Body of pancreas (tissue), 4 donors: ENCODE results near the gene EDN1. TPM values are rescaled to one million over a fixed set of nuclear protein-coding genes. Genes with fewer than 3 reads are reported as not detected.
A peak's percentile ranks its signal among the peaks of the same experiment; 100 is the strongest.

Experiments used
- ATAC-seq: fragments of 150-250 bp; one replicate; pipeline ENCODE4 v1.9.1; 2016
- DNase-seq, 4 donors: peaks; one replicate each; pipeline ENCODE4 v3.0.0-alpha.2; 2019
- H3K27ac ChIP-seq, 4 donors: fragments of 200-600 bp; sonication (generic); 1 replicate in 3 of 4; 2 replicates in 1 of 4; pipeline versions ENCODE4 v1.5.1 to v1.6.1; 2016 to 2019; ENCODE audit warnings: mild to moderate bottlenecking in 1 of 4, mixed read lengths in 1 of 4, moderate library complexity in 1 of 4
- H3K27me3 ChIP-seq, 2 donors: fragments of 200-600 bp; sonication (generic); one replicate each; pipeline ENCODE4 v1.6.0; 2016; ENCODE audit warnings: mild to moderate bottlenecking in 1 of 2
- H3K36me3 ChIP-seq, 2 donors: fragments of 200-600 bp; sonication (generic); replicated peaks in 1 of 2; 2 replicates each; pipeline ENCODE4 v1.5.1; 2016; ENCODE audit warnings: low read depth in 2 of 2; ENCODE audit not compliant: insufficient read depth in 1 of 2
- H3K4me1 ChIP-seq: fragments of 200-600 bp; sonication (generic); one replicate; pipeline ENCODE4 v1.6.0; 2016
- H3K4me3 ChIP-seq, 2 donors: fragments of 200-600 bp; sonication (generic); 1 replicate in 1 of 2; 2 replicates in 1 of 2; pipeline ENCODE4 v1.5.1; 2016 to 2019
- H3K9me3 ChIP-seq, 3 donors: fragments of 200-600 bp; sonication (generic); 1 replicate in 2 of 3; 2 replicates in 1 of 3; pipeline ENCODE4 v1.5.1; 2016
- CTCF ChIP-seq, 7 experiments: fragments of 450-650 bp in 4 of 7; fragments of 200-600 bp in 3 of 7; sonication (generic) in 3 of 7; IDR thresholded peaks; one replicate each; pipeline ENCODE4 v1.5.1; 2016 to 2019; ENCODE audit warnings: antibody characterized with exemption in 7 of 7
- POLR2A ChIP-seq, 3 donors: fragments of 450-650 bp; IDR thresholded peaks; one replicate each; pipeline ENCODE4 v1.6.1; 2016; ENCODE audit warnings: antibody characterized with exemption in 3 of 3, mild to moderate bottlenecking in 2 of 3
- WGBS, 2 donors: methylation state at CpG; one replicate each; pipeline ENCODE4 v1.1.5; 2017; 5-methylcytosine and 5-hydroxymethylcytosine counted together
- intact Hi-C: fragments of 100-400 bp; cut with DNase I; formaldehyde crosslinking; loops from one replicate; pipeline ENCODE4 v1.15.1; 2023
- total RNA-seq, 2 donors: library from RNA; depleted of rRNA; stranded (reverse); fragments of >200 nt; gene quantifications; one replicate each; pipeline ENCODE4 v1.1.0, GENCODE V29; 2016

Gene EDN1
- total RNA-seq, result 10 to 100 TPM in 1 of 2 donors, under 1 TPM in 1; 0.66 to 19.7 TPM

DNA sequence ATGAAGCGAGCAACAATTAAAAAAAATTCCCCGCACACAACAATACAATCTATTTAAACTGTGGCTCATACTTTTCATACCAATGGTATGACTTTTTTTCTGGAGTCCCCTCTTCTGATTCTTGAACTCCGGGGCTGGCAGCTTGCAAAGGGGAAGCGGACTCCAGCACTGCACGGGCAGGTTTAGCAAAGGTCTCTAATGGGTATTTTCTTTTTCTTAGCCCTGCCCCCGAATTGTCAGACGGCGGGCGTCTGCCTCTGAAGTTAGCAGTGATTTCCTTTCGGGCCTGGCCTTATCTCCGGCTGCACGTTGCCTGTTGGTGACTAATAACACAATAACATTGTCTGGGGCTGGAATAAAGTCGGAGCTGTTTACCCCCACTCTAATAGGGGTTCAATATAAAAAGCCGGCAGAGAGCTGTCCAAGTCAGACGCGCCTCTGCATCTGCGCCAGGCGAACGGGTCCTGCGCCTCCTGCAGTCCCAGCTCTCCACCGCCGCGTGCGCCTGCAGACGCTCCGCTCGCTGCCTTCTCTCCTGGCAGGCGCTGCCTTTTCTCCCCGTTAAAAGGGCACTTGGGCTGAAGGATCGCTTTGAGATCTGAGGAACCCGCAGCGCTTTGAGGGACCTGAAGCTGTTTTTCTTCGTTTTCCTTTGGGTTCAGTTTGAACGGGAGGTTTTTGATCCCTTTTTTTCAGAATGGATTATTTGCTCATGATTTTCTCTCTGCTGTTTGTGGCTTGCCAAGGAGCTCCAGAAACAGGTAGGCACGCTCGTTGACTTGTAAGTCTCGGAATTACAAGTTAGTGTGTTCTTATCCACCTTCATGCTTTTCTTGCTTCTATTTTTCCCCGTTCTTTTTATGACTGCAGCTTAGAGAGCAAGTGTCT lies at the start of gene EDN1:
Gene EDN1 (plus strand): TSS at position 429 of the 888 bp plus-strand sequence. CDS start 269 bp downstream, at position 698.
- TF ChIP-seq POLR2A (IDR thresholded peaks at IDR 0.05) (peak; percentile 58 to 79 (median 78)), CTCF (IDR thresholded peaks at IDR 0.05) (peak in 6 of 7 experiments; percentile 40 to 71 (median 58))
- no peaks in the 10 kb centered on the region for H3K27me3 ChIP-seq
- H3K4me3 ChIP-seq, result peak within 1 kb of the TSS in 1 of 2 donors; percentile 31
- no peaks in the 10 kb centered on the region for H3K36me3 ChIP-seq
- peak within 1 kb of the TSS; percentile 66 to 81 (median 74) for H3K27ac ChIP-seq
- H3K9me3 ChIP-seq, result no peaks in the 10 kb centered on the region
- peak; percentile 76 to 87 (median 82) for DNase-seq
- intact Hi-C loops, result loop anchor here (10.0 kb wide), 1 partner anchor 315 kb away; no protein-coding TSS in a partner anchor
- 0 to 1% methylated on average over 37 to 38 of the region's 38 CpGs for WGBS, 2 donors
- ATAC-seq, result peak; percentile 74
- peaks cover 58% of the 10 kb centered on the region for H3K4me1 ChIP-seq

DNA sequence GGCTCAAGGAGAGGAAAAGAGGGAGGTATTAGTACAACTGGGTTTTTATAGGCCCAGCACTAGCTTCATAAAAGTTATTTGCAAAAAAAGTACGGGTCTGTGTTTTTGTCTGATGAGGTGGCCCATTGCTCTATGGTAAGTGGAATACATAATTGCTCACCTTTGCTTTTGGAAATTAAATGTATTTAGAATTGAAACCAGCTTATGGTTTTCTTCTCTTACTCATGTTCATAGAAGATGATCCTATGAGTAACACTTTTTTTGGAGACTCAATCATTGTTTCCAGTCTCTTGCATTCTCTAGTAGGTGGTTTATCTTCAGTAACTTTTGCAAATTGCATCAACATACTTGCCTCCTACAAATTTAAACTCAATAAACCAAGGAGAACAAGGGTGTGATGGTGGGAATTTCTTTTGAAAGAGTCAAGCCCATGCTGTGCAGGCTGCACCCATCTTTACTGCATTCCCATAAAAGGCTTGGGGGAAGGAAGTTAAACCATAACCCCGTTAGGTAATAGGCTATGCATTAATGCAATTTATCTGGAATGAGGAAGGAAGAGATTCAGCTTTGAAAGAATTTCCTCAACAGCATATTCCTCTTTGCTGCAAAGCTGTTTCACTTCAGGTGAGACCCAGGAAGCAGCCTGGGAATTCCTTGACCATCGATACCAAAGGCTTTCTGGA lies 48.5 kb upstream of the EDN1 start:
- TF ChIP-seq POLR2A (IDR thresholded peaks at IDR 0.05) (no peak), CTCF (IDR thresholded peaks at IDR 0.05) (no peak)
- no peak for DNase-seq
- no peaks in the 10 kb centered on the region for H3K36me3 ChIP-seq
- intact Hi-C loops, result no loop called here
- H3K27ac ChIP-seq, result no peak overlapping the region
- no peak overlapping the region for H3K4me3 ChIP-seq
- H3K4me1 ChIP-seq, result no peaks in the 10 kb centered on the region
- no peaks in the 10 kb centered on the region for H3K9me3 ChIP-seq
- H3K27me3 ChIP-seq, result no peaks in the 10 kb centered on the region
- 69 to 70% methylated on average over 3 of the region's 3 CpGs for WGBS, 2 donors
- ATAC-seq, result no peak

- TF ChIP-seq POLR2A (IDR thresholded peaks at IDR 0.05), result no peak
- no peak for TF ChIP-seq CTCF (IDR thresholded peaks at IDR 0.05)
- no peaks in the 10 kb centered on the region for H3K27me3 ChIP-seq
- H3K4me3 ChIP-seq, result no peak overlapping the region
- ATAC-seq (no peak), DNase-seq (no peak)
- no peaks in the 10 kb centered on the region for H3K9me3 ChIP-seq
- H3K4me1 ChIP-seq, result no peaks in the 10 kb centered on the region
- no peaks in the 10 kb centered on the region for H3K36me3 ChIP-seq
- 84 to 90% methylated on average over 2 of the region's 2 CpGs for WGBS, 2 donors
- no peak overlapping the region for H3K27ac ChIP-seq
- intact Hi-C loops, result no loop called here
These were observed 47.0 kb upstream of the EDN1 start for GRCh38 chr6:12243169-12243568.

DNA sequence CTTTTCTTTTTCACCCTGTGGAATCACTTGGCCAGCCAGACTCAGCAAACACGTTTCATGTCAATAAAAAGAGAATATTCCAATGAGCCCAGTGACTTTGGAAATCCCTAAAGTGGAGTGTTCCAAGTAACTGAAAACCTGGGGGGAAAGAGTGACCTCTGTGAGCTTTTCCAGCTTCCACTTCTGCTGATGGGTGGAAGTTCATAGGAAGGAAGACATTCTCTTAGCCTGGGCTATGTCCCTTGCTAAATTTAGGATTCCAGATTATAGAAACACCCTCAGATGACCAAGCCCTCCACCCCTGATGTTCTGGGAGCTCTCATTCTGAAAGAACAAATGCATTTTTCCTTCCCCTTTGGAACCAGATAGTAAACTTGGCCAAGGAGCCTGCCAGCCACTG lies 44.8 kb upstream of the EDN1 start:
- DNase-seq (no peak), ATAC-seq (no peak)
- Histone ChIP-seq H3K4me3 (no peak overlapping the region), H3K36me3 (no peaks in the 10 kb centered on the region), H3K27ac (no peak overlapping the region), H3K27me3 (no peaks in the 10 kb centered on the region), H3K9me3 (no peaks in the 10 kb centered on the region), H3K4me1 (no peaks in the 10 kb centered on the region)
- intact Hi-C loops, result no loop called here
- WGBS, 2 donors, result 70 to 78% methylated on average over 1 of the region's 1 CpG
- TF ChIP-seq POLR2A (IDR thresholded peaks at IDR 0.05), result no peak
- TF ChIP-seq CTCF (IDR thresholded peaks at IDR 0.05), result no peak
